PC-9 (cell line): ENCODE results near the gene SLC28A1.

Experiments used
- CTCF ChIP-seq: fragments of 200-600 bp; sonication (generic); conservative IDR thresholded peaks from 2 replicates; pipeline ENCODE4 v1.6.1; 2017; ENCODE audit warnings: mixed run types, antibody characterized with exemption, mild to moderate bottlenecking, moderate library complexity
- EZH2 ChIP-seq: fragments of 200-600 bp; sonication (generic); IDR thresholded peaks from 2 replicates; pipeline ENCODE4 v1.8.0; 2017; ENCODE audit warnings: antibody characterized with exemption, low read depth

GRCh38 chr15:84975871-84976351 lies 91.4 kb downstream of the SLC28A1 start:
- no peak for TF ChIP-seq CTCF
- no peak for TF ChIP-seq EZH2
